Forelimb muscle (tissue), 1 donor: ENCODE results near the gene KLC3. TPM values are rescaled to one million over a fixed set of nuclear protein-coding genes. Genes with fewer than 3 reads are reported as not detected.

Source experiments
- DNase-seq: peaks from one replicate; pipeline ENCODE4 v3.0.0-alpha.2; 2013; ENCODE audit warnings: low read depth
- polyA plus RNA-seq: library from polyadenylated mRNA; unstranded; fragments of 120-200 nt; gene quantifications from one replicate; pipeline ENCODE4 v1.2.1, GENCODE V29; 2013; ENCODE audit not compliant: insufficient read length

The KLC3 gene
- polyA plus RNA-seq, 1 donor = 0.20 TPM

DNA sequence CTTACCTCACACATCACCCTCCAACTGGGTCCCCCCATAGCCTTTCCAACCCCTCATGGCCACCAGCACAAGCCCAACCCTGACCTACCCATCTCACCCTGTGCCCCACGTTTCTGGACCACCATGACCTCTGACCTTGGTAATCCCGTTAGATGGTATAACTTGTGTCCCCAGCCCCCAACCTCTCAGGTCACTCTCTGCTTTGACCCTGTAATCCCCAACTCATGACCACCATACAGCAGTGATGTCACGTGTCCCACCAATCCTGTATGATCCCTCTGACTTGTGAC lies 8.5 kb downstream of the KLC3 start:
- DNase-seq = no peak

DNA sequence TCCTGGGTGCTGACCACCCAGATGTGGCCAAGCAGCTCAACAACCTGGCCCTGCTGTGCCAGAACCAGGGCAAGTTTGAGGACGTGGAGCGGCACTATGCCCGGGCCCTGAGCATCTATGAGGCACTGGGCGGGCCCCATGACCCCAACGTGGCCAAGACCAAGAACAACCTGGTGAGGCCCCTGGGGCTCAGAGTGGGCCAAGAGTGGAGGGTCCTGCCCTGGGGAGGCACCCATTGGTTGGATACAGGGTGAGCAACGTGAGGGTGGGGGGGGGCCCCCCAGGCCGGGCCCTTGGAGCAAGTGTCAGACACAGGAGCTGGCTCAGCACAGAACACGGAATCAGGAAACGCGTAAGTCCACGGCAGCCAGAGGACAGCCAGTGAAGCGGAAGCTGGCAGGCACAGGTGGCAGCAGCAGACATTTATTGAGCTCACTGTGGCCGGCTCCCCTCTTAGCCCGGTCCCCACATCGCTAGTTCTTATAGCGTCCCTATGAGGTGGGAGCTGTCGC lies 8.9 kb downstream of the KLC3 start:
- no peak for DNase-seq

DNA sequence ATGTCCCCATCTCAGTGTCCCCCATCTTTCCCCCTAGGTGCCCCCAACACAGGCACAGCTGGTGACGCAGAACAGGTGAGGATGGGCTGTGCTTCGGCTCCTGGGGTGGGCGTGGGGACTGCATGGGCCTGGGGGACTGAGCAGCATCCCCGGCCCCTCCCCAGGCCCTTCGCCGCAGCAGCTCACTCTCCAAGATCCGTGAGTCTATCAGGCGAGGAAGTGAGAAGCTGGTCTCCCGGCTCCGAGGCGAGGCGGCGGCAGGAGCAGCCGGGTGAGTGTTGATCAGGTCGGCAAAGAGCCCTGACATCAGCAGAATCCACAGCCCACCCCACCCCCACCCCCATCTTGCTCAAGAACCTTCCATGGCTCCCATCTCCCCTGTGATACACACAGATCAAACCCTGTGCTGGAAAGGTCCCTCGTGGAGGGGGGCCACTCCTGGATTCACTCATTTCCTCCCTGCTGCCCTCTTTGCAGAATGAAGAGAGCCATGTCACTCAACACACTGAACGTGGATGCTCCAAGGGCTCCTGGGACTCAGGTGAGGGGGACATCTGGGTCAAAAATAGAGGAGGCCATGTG lies 10.0 kb downstream of the KLC3 start:
- DNase-seq = no peak

DNA sequence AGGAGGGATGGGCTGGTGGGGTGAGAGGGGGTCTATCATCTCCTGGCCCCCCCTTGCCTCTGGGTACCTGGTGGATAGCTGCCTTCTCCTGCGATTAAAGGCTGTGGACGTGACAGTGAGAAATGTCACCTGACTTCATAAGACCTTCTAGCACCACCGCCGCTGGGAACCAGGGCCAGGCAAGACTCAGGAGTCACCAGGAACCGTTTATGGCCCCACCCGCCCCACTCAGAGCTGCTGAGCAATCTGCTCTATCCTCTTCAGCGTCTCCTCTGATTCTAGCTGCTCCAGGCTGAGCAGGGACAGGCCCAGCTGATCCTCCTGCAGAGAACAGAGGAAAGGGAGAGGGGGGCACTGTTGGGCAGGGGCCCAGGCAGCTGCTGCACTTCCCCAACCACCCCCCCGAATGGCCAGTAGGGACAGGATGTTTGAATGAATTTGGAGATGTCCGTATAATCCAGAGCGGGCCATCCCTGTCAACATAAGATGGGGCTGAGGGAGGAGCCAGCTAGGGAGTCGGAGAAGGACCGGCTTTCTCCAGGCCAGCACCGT lies 10.9 kb downstream of the KLC3 start:
- DNase-seq = no peak

DNA sequence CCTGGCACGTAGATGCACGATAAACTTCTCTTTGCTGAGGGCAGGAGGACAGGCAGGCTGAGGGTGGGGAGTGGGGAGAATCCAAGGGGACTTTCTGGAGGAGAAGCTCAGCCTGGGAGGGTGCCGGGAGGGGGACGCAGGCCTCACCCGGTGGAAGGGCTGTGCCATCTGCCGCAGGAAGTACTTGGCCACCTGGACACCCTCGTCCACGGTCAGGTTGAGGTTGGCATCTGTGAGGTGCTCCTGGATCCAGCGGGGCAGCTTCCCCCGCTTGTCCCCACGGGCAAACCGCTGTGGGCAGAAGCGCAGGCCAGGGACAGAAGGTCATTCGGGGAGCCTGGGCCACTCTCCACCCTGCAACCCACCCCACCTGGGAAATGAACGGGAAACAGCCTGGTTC lies 11.5 kb downstream of the KLC3 start:
- no peak for DNase-seq

DNA sequence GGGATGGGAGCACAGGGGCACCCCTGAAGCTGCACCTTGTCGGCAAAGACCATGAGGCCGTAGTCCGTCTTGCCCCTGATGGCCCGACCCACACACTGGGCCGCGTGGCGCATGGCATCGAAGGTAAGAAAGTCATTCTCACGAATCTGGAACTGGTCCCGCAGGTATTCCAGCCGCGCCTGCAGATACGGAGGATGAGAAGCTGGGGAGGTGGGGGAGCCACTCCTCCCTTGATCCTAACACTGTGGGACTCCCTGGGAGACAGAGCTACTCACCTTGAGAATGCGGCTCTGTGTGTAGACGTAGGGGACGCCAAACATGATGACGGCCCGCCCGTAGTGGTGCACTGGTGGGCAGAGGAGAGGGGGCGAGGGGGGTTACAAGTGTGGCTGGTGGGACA lies 11.9 kb downstream of the KLC3 start:
- DNase-seq = no peak

DNA sequence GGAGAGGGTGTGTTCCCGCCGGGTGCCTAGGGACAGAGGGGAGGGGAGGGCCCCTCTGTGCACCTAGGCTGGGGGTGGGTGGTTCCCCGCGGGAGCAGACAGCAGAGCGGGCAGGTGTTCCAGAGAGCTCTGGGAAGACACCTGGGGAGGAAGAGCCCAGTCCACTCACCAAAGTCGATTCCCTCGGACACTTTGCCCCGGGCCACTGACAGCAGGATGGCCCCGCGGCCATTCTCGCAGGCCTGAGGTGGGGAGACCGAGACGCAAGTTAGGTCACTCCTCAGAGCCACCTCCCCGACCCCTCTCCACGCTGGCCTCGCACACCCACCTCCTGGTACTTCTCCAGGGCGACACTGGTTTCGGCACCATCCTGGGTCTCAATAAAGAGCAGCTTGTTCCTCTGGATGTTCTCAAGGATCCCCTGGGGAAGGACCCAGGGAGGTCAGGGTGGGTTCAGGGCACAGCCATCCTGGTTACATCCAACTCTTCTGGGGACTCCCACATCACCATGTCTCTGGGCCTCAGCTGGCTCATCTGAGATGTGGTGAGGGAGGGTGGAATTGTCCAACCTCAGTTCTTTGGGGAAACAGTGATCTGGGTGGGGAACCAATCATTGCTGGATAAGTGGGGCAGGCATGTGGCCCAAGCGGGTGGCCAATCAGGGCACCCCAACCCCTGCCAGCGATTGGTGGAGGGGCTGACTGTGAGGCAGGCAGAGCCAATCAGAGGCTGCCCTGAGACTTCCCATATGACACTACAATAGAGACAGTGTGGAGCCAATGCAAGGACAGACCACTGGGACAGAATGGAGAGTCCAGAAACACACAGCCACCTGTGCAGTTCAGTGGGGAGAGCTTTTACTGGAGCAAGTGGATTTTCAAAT lies 12.6 kb downstream of the KLC3 start:
- no peak for DNase-seq

DNA sequence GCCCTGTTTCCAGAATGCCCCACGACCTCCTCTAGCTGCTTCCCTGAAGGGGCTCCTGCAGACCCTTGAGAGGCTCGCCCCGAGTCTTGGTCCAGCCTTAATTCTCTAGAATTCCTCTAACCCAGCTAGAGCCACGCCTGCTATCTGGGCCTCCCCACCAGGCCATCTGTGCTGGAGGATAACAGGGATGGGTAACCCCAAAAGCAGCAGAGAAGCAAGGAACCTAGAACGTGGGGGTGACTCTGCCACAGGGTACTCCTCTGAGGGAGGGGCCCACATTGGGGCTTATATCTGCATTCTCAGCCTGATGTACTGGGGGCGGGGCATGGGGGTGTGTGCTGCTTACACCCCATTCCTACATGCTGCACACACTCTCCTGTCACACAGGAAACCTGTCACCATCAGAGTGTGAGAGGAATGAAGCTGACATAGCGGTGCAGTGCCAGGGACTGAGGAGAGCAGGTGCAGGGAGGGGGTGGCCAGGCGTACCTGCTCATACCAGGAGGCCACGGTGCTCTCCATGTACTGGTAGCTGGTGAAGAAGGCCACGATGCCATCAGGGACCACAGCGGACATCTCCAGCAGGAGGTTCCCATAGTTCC lies 13.8 kb downstream of the KLC3 start:
- no peak for DNase-seq

DNA sequence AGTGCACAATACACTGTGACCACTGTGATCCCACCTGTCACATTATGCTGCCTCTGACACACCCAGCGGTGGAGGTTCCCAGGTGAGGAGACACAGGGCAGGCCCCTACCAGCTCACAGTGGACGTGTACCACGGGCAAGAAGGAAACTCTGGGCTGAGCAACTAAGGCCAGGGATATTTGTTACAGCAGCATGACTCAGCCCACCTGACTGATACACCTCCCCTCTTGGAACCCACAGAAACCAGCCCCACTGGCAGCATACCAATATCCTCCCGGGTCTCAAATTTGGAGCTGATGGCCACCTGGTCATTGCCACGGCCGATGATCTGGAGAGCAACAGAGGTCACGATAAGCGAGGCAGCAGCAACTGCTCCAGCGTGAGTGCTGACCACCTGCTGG lies 14.9 kb downstream of the KLC3 start:
- DNase-seq = no peak

DNA sequence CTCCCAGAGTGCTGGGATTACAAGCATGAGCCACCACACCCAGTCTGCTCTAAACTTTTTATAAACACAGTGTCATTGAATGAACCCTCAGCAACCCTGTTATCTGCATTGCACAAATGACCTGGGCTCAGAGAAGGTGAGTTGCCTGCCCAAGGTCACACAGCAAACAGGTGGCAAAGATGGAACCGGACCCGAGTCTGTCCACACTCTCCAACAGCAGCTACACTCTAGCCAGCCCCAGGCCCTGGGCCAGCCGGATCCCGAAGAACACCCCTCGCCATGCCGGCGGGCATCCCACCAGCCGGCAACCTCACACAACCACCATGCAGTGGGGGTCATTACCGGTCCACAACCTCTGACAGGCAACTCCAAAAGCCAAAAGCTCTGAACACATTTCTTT lies 15.4 kb downstream of the KLC3 start:
- DNase-seq = no peak

DNA sequence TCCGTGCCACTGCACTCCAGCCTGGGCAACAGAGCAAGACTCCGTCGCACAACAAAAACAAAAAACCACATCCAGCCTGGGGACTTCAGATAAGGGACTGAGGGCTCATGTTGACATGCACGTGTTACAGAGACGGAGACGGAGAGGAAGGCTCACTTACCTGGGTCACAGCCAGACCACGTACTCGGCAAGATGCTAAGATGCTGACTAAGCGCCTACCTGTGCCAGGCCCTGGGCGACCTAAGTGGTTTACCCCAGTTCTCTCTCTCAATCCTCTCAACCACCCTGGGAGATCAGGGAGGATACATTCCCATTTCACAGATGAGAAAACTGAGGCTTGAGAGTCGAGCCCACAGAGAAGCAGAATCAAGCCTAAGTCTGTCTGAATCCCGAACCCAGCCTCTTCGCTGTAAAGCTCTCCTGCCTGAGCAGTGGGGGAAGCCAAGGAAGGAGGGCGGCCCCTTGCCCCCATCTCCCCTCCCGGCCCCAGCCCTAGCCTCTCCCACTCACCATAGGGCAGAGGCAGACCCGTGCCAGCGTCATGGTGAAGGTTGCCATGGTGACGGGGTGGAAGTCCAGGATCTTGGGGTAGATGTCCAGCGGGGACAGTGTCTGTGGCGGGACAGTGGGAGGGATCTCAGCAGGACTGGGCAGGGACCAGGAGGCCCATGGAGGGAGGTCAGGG lies 16.4 kb downstream of the KLC3 start:
- no peak for DNase-seq

DNA sequence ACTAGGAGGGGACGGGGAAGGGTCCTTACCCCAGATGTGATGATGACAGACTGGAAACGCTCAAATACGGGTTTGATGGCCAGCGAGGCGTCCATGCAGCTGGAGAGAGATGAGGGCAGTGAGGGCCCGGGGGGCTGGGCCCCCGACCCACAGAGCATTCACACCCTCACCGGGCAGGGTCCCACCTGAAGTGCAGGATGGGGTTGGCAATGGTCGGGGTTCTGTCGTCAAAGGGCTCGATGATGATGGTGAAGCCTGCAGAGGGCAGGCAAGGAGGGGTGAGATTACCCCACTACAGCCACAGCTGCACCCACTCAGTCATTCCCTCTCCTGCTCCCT lies 16.9 kb downstream of the KLC3 start:
- DNase-seq = no peak

DNA sequence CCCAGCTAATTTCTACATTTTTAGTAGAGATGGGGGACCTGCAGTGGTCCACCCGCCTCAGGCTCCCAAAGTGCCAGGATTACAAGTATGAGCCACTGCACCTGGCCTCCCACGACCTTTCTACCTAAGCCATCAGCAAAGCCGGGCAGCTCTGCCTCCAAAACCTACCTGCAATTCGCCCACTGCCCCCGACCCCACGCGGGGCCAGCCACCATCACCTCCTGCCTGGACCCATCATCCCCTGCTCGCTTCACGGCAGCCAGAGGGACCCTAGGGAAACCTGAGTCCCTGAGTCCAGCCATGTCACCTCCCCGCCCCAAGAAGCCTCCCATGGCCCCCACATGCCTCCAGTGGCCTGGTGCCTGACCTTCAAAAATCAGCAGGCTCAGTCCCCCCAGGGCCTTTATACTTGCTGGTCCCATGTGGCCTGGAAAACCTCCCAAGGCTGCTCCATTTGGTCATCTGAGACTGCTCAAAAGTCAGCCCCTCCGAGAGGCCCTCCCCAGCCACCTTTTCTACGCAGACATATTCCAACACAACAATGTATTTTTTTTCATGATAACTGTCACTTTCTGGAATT lies 17.8 kb downstream of the KLC3 start:
- no peak for DNase-seq

DNA sequence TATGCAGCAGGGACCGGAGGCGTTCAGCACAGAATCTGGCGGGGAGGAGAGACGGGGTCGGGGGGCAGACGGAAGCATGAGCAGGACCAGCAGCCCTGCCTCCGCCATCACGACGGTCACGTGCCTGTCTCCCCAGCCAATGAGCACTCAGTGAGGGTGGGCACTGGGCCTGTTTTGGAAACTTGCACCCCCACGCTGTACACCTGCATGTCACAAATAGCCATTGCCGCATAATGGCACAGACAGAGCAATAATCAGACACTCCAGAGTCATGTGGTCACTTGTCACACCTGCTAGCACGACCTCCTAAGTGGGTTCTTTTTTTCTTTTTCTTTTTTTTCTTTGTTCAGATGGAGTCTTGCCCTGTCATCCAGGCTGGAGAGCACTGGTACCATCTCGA lies 21.1 kb downstream of the KLC3 start:
- DNase-seq = no peak

DNA sequence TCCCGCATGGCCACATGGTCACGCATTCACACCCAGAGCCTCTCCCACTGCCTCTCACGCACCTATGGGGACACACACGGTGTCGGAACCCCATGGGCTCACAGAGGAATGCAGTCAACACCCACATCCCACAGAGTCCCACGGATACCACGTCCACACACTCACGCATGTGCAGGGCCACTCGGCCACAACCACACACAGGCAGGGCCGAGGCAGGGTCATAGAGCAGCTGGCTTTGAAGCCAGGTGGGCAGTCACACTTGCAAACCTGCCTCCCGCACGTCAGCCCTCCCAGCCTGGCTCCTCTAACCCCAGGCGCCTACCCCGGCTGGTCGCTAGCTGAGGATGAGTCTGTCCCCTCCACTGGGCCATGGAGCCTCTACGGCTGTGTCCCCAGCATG lies 21.7 kb downstream of the KLC3 start:
- DNase-seq = no peak

DNA sequence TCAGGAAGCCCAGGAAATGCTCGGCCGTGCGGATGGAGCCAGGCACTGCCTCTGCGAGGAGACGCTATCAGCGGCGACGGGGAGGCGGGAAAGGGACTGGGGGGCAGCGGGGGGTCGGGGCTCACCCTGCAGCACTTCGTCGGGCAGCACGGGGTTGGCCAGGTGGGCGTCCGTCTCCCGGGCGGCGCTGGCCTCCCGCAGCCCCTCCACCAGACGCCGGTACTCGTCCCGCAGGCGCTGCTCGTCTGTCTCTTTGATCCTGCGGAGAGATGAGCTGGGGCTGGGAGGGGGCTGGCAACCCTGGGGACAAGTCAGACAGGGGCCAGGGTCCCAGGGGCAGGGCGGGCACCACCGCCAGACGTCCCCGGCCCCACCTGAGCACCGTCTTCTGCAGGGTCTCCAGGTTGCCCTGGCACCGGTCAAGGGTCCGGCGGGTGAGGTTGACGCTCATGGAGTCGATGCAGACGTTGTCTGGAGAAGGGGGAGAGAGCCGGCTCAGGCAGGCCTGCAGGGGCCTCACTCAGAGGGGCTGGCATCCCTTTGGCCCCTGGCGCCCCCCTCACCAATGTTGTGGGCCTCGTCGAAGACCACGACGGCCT lies 23.4 kb downstream of the KLC3 start:
- DNase-seq = no peak

DNA sequence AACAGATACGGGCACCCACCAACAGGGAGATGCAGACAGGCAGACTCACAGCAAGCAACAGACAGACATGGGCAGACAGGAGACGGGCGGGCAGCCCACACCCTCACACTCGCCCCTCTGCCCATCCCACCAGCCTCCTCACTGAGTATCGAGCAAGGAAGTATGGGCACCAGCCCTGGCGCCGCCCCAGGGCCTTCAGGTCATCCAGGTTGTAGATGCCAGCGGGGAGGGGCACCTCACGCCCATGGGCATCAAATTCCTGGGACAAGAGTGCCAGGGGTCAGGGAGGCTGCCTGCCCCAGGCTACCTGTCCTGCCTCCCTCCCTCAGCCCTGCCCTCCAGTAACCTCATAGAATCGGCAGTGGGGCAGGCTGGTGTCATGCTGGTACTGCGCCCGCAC lies 24.1 kb downstream of the KLC3 start:
- DNase-seq = no peak

DNA sequence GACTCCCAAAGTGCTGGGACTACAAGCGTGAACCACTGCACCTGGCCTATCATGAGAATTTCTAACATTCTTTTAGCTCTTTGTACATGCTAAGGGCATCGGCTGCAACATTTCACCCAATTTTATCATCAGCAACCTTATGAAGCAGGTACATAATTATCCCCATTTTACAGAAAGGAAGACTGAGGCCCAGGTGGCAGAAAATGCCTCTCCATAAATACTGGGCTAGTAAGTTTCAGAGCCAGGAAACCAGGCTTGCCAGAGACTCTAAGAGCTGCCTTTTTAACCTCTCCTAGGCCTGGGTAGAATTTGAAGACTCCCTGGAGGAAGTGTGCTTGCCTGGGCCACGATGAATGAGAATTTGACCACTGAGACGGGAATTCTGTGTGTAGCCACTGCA lies 27.6 kb downstream of the KLC3 start:
- DNase-seq = no peak

DNA sequence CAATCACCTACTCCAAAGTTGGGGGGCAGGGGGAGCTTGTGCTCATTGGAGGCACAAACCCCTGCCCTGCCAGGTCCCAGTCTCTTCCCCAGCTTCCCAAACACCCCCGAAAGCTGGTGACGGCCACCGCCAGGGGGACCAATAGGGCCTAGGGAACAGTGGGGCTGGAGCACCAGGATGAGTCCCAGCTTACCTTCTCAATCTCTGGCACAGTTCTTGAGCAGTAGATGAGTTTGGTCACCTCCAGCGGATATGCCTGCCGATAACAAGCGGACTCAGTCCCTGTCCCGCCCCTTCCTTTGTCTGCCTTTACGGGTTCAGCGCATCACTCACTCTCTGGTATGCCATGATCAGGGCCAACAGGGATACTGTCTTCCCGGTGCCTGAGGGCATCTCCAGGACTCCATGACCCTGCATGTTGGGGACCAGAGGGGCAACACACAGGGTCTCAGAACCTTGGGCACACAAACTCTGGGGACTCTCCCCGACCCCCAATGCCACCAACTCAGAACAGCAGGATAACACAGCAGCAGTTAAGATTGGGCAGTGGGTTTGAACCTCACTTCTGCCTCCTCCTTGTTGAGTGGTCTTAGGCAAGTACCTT lies 28.3 kb downstream of the KLC3 start:
- no peak for DNase-seq

DNA sequence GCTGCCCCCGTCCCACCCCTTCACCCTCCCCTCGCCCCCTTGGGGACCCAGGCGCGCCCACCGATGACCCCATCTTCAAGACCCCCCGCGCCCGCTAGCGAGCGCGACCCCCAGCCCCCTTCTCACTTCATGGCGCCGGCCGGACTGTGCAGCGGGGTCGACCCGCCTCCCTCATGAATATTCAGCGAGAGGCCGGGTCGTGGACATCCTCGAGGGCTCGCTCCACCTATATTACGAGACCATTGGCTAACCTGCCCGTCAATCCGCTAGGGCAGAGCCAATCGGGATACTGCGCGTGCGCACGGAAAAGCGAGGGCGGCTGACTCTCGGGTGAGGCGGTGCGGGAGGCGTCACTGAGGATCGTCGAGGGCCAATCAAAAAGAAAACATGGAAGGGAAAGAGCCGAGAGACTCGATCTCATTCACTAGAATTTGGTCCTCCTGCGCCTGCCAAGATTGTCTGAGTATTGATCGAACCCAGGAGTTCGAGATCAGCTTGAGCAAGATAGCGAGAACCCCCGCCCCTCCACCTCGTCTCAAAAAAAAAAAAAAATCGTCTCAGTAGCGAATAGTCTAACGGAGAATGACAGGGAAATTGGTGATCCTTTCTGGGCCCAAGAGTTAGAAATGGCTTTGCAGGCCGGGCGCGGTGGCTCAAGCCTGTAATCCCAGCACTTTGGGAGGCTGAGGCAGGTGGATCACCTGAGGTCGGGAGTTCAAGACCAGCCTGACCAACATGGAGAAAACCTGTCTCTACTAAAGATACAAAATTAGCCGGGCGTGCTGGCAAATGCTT lies 30.1 kb downstream of the KLC3 start, which contains the start of gene ERCC2:
ERCC2 (minus strand) TSS at position 164 of the 795 bp plus-strand sequence; CDS start at position 131, 33 bp downstream.
- DNase-seq = peak; percentile 98
